Neural progenitor cell (in vitro differentiated cells): ENCODE results near the gene GP9. TPM values are rescaled to one million over a fixed set of nuclear protein-coding genes. Genes with fewer than 3 reads are reported as not detected.

ENCODE experiments used
- DNase-seq: peaks from one replicate; pipeline ENCODE4 v3.0.0-alpha.2; 2016; ENCODE audit warnings: low spot score
- H2AFZ ChIP-seq: fragments of 200-600 bp; sonication (generic); replicated peaks from 2 replicates; pipeline ENCODE4 v1.6.1; 2016; ENCODE audit warnings: antibody characterized with exemption
- H3F3A ChIP-seq: fragments of 200-600 bp; sonication (generic); 2 replicates; pipeline ENCODE4 v1.6.1; 2016; ENCODE audit warnings: antibody characterized with exemption, low read depth
- H3K27ac ChIP-seq: fragments of 200-600 bp; sonication (generic); 2 replicates; pipeline ENCODE4 v1.5.1; 2016; ENCODE audit warnings: mild to moderate bottlenecking
- H3K27me3 ChIP-seq: fragments of 200-600 bp; sonication (generic); 2 replicates; pipeline ENCODE4 v1.6.1; 2016; ENCODE audit warnings: mild to moderate bottlenecking, moderate library complexity
- H3K36me3 ChIP-seq: fragments of 200-600 bp; sonication (generic); 2 replicates; pipeline ENCODE4 v1.5.1; 2016
- H3K4me1 ChIP-seq: fragments of 200-600 bp; sonication (generic); 2 replicates; pipeline ENCODE4 v1.6.1; 2016; ENCODE audit warnings: mixed run types
- H3K4me2 ChIP-seq: fragments of 200-600 bp; sonication (generic); 2 replicates; pipeline ENCODE4 v1.6.1; 2016
- H3K4me3 ChIP-seq: fragments of 200-600 bp; sonication (generic); 2 replicates; pipeline ENCODE4 v1.5.1; 2016
- H3K79me2 ChIP-seq: fragments of 200-600 bp; sonication (generic); 2 replicates; pipeline ENCODE4 v1.6.1; 2016; ENCODE audit warnings: low read depth
- H3K9ac ChIP-seq: fragments of 200-600 bp; sonication (generic); 2 replicates; pipeline ENCODE4 v1.6.1; 2016
- H3K9me3 ChIP-seq: fragments of 200-600 bp; sonication (generic); 2 replicates; pipeline ENCODE4 v1.5.1; 2016; ENCODE audit warnings: low read depth
- H4K20me1 ChIP-seq: fragments of 200-600 bp; sonication (generic); 2 replicates; pipeline ENCODE4 v1.6.1; 2016; ENCODE audit warnings: low read depth
- H3K27ac Mint-ChIP-seq: 3 replicates; pipeline ENCODE4 v1.8.0; 2021; ENCODE audit warnings: mixed read lengths
- H3K27me3 Mint-ChIP-seq: 2 replicates; pipeline ENCODE4 v1.8.0; 2022; ENCODE audit warnings: low read depth, mild to moderate bottlenecking, inconsistent platforms, moderate library complexity, mixed read lengths; ENCODE audit not compliant: insufficient read depth
- H3K36me3 Mint-ChIP-seq: 3 replicates; pipeline ENCODE4 v1.8.0; 2021; ENCODE audit warnings: mixed read lengths
- H3K4me1 Mint-ChIP-seq: 3 replicates; pipeline ENCODE4 v1.8.0; 2021; ENCODE audit warnings: mixed read lengths
- H3K4me3 Mint-ChIP-seq: 3 replicates; pipeline ENCODE4 v1.8.0; 2021; ENCODE audit warnings: mild to moderate bottlenecking, moderate library complexity, mixed read lengths
- H3K9me3 Mint-ChIP-seq: 3 replicates; pipeline ENCODE4 v1.8.0; 2020; ENCODE audit warnings: mixed read lengths
- EZH2 ChIP-seq: fragments of 200-600 bp; sonication (generic); IDR thresholded peaks from 2 replicates; pipeline ENCODE4 v1.6.1; 2017; ENCODE audit warnings: antibody characterized with exemption, mild to moderate bottlenecking, moderate library complexity
- EZH2phosphoT487 ChIP-seq: fragments of 200-600 bp; sonication (generic); IDR thresholded peaks from 2 replicates; pipeline ENCODE4 v1.6.1; 2017; ENCODE audit warnings: antibody characterized with exemption
- total RNA-seq: library from RNA; depleted of rRNA; stranded (reverse); fragments of >200 nt; gene quantifications from 2 replicates; pipeline ENCODE4 v1.2.3, GENCODE V29; 2015; ENCODE audit warnings: low replicate concordance
- TF ChIP-seq, protein P1 (sequence below): fragments of 200-600 bp; sonication (generic); IDR thresholded peaks from 2 replicates; pipeline ENCODE4 v1.5.1; 2017; ENCODE audit warnings: antibody characterized with exemption, mild to moderate bottlenecking

The GP9 gene
- total RNA-seq, 1 donor from 2014 or later: not detected

DNA sequence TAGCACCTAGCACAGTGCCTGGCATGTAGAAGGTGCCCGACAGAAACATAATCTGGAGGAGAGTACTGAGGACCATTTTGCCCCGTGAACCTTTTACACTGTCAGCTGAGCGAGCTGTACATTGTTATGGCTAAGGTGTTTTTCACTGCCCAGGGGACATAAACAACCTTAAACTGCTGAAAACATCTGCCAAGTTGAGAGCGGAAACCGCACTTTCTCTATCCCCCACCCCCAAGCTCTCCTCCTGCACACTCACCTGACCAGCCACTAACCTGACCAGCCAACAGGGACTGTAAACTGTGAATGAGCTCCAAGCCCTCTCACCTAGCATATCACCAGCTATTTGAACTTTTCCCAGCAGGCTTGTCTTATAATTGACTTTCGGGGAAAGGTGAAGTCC, 43.5 kb downstream of the GP9 start:
- Histone ChIP-seq H3K36me3 (no peaks in the 10 kb centered on the region), H3K4me1 (no peaks in the 10 kb centered on the region), H3K4me3 (no peak overlapping the region), H3K4me2 (no peak overlapping the region), H3K79me2 (no peaks in the 10 kb centered on the region), H3F3A (no peaks in the 10 kb centered on the region), H3K9ac (no peak overlapping the region), H3K27ac (no peak overlapping the region), H3K9me3 (no peaks in the 10 kb centered on the region), H2AFZ (no peak overlapping the region), H4K20me1 (no peaks in the 10 kb centered on the region), H3K27me3 (no peaks in the 10 kb centered on the region)
- no peak for DNase-seq
- H3K4me1 Mint-ChIP-seq: peaks cover 7% of the 10 kb centered on the region
- no peak overlapping the region for H3K27ac Mint-ChIP-seq
- H3K36me3 Mint-ChIP-seq: no peaks in the 10 kb centered on the region
- H3K9me3 Mint-ChIP-seq: no peaks in the 10 kb centered on the region
- TF ChIP-seq EZH2phosphoT487 (no peak), EZH2 (no peak)
- TF ChIP-seq, protein P1, sequence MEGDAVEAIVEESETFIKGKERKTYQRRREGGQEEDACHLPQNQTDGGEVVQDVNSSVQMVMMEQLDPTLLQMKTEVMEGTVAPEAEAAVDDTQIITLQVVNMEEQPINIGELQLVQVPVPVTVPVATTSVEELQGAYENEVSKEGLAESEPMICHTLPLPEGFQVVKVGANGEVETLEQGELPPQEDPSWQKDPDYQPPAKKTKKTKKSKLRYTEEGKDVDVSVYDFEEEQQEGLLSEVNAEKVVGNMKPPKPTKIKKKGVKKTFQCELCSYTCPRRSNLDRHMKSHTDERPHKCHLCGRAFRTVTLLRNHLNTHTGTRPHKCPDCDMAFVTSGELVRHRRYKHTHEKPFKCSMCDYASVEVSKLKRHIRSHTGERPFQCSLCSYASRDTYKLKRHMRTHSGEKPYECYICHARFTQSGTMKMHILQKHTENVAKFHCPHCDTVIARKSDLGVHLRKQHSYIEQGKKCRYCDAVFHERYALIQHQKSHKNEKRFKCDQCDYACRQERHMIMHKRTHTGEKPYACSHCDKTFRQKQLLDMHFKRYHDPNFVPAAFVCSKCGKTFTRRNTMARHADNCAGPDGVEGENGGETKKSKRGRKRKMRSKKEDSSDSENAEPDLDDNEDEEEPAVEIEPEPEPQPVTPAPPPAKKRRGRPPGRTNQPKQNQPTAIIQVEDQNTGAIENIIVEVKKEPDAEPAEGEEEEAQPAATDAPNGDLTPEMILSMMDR: no peak
- no peak overlapping the region for H3K4me3 Mint-ChIP-seq
- peaks cover 2% of the 10 kb centered on the region for H3K27me3 Mint-ChIP-seq

DNA sequence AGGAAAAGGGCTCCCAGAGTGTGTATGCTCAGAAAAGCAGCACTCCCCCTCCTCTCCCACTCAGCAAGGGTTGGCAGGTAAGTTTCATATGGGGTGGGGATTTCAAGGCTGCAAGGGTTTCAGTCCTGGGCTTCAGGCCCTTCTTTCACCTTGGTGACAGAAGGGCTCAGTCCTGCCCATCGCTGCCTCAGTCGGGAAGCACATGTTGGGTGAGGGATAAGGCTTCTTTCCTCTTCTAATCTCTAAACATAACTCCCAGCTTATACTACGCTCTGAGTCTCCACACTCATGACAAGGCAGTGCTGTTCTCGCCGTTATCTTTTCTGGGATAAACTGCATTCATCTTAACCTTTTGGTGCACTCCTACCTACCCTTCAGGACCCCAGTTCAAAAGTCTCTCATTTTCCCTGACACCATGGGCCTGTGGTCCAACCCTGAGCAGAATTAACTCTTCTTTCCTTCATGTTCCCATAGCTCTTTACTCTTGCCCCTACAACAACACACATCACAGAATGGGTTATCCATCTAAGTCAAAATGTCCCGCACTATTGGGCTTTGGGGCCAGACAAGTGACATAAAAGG, 44.0 kb downstream of the GP9 start:
- DNase-seq: no peak
- Mint-ChIP-seq H3K9me3 (no peaks in the 10 kb centered on the region), H3K4me3 (no peak overlapping the region), H3K4me1 (peaks cover 7% of the 10 kb centered on the region), H3K27ac (no peak overlapping the region), H3K27me3 (peaks cover 2% of the 10 kb centered on the region), H3K36me3 (no peaks in the 10 kb centered on the region)
- H3K9ac ChIP-seq: no peak overlapping the region
- no peaks in the 10 kb centered on the region for H3K27me3 ChIP-seq
- no peak overlapping the region for H3K4me2 ChIP-seq
- no peaks in the 10 kb centered on the region for H3K79me2 ChIP-seq
- H3F3A ChIP-seq: no peaks in the 10 kb centered on the region
- TF ChIP-seq EZH2 (no peak), EZH2phosphoT487 (no peak)
- TF ChIP-seq, protein P1: no peak
- H3K36me3 ChIP-seq: no peaks in the 10 kb centered on the region
- H4K20me1 ChIP-seq: no peaks in the 10 kb centered on the region
- no peak overlapping the region for H3K4me3 ChIP-seq
- H2AFZ ChIP-seq: no peak overlapping the region
- H3K9me3 ChIP-seq: no peaks in the 10 kb centered on the region
- H3K4me1 ChIP-seq: no peaks in the 10 kb centered on the region
- no peak overlapping the region for H3K27ac ChIP-seq

DNA sequence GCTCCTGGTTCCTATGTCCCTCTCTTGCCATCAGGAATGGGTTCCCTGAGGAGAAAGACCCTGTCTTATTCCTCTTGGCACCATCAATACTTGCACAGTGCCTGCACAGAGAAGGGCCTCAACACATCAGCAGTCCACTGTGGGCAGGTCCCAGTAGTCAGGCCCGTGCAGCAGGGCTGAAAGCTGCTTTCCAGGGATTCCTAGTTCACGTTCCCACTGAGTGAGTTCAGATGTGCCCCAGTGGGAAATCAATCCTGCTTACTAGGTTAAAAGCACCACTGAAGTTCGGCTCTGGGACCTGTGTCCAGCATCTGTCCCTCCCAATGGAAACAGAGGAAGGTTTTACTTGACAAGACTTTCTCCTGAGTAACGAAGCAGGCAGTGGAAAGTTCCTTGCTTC, 45.3 kb downstream of the GP9 start:
- no peaks in the 10 kb centered on the region for H4K20me1 ChIP-seq
- H3K4me1 Mint-ChIP-seq: peaks cover 7% of the 10 kb centered on the region
- H3K27me3 ChIP-seq: no peaks in the 10 kb centered on the region
- TF ChIP-seq, protein P1: no peak
- TF ChIP-seq EZH2: no peak
- TF ChIP-seq EZH2phosphoT487: no peak
- H3K9ac ChIP-seq: no peak overlapping the region
- no peaks in the 10 kb centered on the region for H3K9me3 ChIP-seq
- H3K4me2 ChIP-seq: no peak overlapping the region
- no peak overlapping the region for H3K4me3 Mint-ChIP-seq
- no peak for DNase-seq
- no peaks in the 10 kb centered on the region for H3K36me3 ChIP-seq
- H3K36me3 Mint-ChIP-seq: no peaks in the 10 kb centered on the region
- H3K27ac Mint-ChIP-seq: no peak overlapping the region
- no peak overlapping the region for H3K4me3 ChIP-seq
- H2AFZ ChIP-seq: no peak overlapping the region
- H3K9me3 Mint-ChIP-seq: no peaks in the 10 kb centered on the region
- no peaks in the 10 kb centered on the region for H3F3A ChIP-seq
- H3K4me1 ChIP-seq: no peaks in the 10 kb centered on the region
- H3K27ac ChIP-seq: no peak overlapping the region
- no peaks in the 10 kb centered on the region for H3K79me2 ChIP-seq
- peaks cover 2% of the 10 kb centered on the region for H3K27me3 Mint-ChIP-seq
